TTC549 (cell line): ENCODE results near the gene RPL27A.

Experiments used
- FAIRE-seq: peaks from 2 replicates; lab custom pipeline; 2012; peaks lifted over from hg19 to GRCh38; lab: Jason Lieb, UNC

The RPL27A gene

GRCh38 chr11:8674859-8675258 lies 7.7 kb upstream of the RPL27A start:
- no peak for FAIRE-seq

GRCh38 chr11:8676458-8676857 lies 6.1 kb upstream of the RPL27A start:
- FAIRE-seq = no peak

GRCh38 chr11:8679006-8679405 lies 3.6 kb upstream of the RPL27A start:
- FAIRE-seq = no peak

- FAIRE-seq = no peak
These were observed 722 bp upstream of the RPL27A start for GRCh38 chr11:8681837-8682302.

- no peak for FAIRE-seq
These were observed 669 bp downstream of the RPL27A start for GRCh38 chr11:8683115-8683807.

- FAIRE-seq = no peak
These were observed 2.2 kb downstream of the RPL27A start for GRCh38 chr11:8684600-8685290.

GRCh38 chr11:8685306-8685705 lies 2.7 kb downstream of the RPL27A start:
- no peak for FAIRE-seq

- FAIRE-seq = no peak
These were observed 3.2 kb downstream of the RPL27A start for GRCh38 chr11:8685820-8686219.

GRCh38 chr11:8686325-8686724 lies 3.7 kb downstream of the RPL27A start:
- FAIRE-seq = no peak

GRCh38 chr11:8688414-8689362 lies 6.1 kb downstream of the RPL27A start:
- peak; percentile 73 for FAIRE-seq

- FAIRE-seq = no peak
These were observed 7.2 kb downstream of the RPL27A start for GRCh38 chr11:8689726-8690255.

- no peak for FAIRE-seq
These were observed 8.1 kb downstream of the RPL27A start for GRCh38 chr11:8690374-8691342.

GRCh38 chr11:8691601-8692000 lies 9.0 kb downstream of the RPL27A start:
- no peak for FAIRE-seq

GRCh38 chr11:8692417-8692816 lies 9.8 kb downstream of the RPL27A start:
- no peak for FAIRE-seq

- FAIRE-seq = no peak
These were observed 10.5 kb downstream of the RPL27A start for GRCh38 chr11:8693010-8693551.

- FAIRE-seq = no peak
These were observed 11.0 kb downstream of the RPL27A start for GRCh38 chr11:8693555-8693954.

- FAIRE-seq = no peak
These were observed 11.5 kb downstream of the RPL27A start for GRCh38 chr11:8694137-8694536.

GRCh38 chr11:8697054-8697453 lies 14.5 kb downstream of the RPL27A start:
- FAIRE-seq = no peak

- no peak for FAIRE-seq
These were observed 15.8 kb downstream of the RPL27A start for GRCh38 chr11:8698379-8698851.

GRCh38 chr11:8698917-8699441 lies 16.4 kb downstream of the RPL27A start:
- FAIRE-seq = no peak

- FAIRE-seq = no peak
These were observed 17.3 kb downstream of the RPL27A start for GRCh38 chr11:8699903-8700302.
